LNCaP clone FGC (cell line): ENCODE data around the gene LELP1.

Source experiments
- DNase-seq: peaks from one replicate; pipeline ENCODE4 v3.0.0-alpha.2; 2011; ENCODE audit warnings: low read depth
- H3K4me3 ChIP-seq: 2 replicates; pipeline ENCODE4 v1.5.1; 2011; ENCODE audit warnings: mild to moderate bottlenecking, low read depth, low read length, control low read depth
- TF ChIP-seq, protein P1 (sequence below): IDR thresholded peaks from 2 replicates; pipeline ENCODE4 v1.5.1; 2012; ENCODE audit warnings: mild to moderate bottlenecking; ENCODE audit not compliant: control insufficient read depth, insufficient read depth; ENCODE audit errors: extremely low read depth

LELP1 gene

GRCh38 chr1:153251087-153251486, 47.9 kb downstream of the LELP1 start:
- DNase-seq: no peak
- TF ChIP-seq, protein P1, sequence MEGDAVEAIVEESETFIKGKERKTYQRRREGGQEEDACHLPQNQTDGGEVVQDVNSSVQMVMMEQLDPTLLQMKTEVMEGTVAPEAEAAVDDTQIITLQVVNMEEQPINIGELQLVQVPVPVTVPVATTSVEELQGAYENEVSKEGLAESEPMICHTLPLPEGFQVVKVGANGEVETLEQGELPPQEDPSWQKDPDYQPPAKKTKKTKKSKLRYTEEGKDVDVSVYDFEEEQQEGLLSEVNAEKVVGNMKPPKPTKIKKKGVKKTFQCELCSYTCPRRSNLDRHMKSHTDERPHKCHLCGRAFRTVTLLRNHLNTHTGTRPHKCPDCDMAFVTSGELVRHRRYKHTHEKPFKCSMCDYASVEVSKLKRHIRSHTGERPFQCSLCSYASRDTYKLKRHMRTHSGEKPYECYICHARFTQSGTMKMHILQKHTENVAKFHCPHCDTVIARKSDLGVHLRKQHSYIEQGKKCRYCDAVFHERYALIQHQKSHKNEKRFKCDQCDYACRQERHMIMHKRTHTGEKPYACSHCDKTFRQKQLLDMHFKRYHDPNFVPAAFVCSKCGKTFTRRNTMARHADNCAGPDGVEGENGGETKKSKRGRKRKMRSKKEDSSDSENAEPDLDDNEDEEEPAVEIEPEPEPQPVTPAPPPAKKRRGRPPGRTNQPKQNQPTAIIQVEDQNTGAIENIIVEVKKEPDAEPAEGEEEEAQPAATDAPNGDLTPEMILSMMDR: no peak
- H3K4me3 ChIP-seq: no peak overlapping the region

GRCh38 chr1:153251562-153251961, 48.3 kb downstream of the LELP1 start:
- no peak overlapping the region for H3K4me3 ChIP-seq
- no peak for DNase-seq
- TF ChIP-seq, protein P1: no peak

GRCh38 chr1:153251988-153252387, 48.8 kb downstream of the LELP1 start:
- H3K4me3 ChIP-seq: no peak overlapping the region
- no peak for DNase-seq
- TF ChIP-seq, protein P1: no peak

DNA sequence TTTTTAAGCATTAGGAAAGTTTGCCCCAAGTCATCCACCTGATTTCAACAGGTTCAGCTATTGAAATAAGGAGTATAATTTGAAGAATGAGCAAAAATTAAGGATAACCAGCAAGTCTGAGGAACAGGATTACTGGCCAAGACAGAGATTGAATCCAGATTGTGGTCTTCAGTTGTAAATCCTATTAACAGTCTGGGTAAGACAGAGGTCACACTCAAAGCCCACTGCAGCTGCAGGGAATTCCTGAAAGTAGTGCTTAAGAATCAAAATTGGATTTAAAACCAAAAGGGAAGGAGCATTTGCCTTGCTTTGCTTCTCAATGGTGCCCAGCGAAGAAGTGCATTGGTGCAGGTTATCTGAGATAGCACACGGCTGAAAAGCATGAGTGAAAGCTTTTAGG, 49.8 kb downstream of the LELP1 start:
- TF ChIP-seq, protein P1: no peak

GRCh38 chr1:153253693-153254092, 50.5 kb downstream of the LELP1 start:
- TF ChIP-seq, protein P1: no peak
- no peak for DNase-seq
- no peak overlapping the region for H3K4me3 ChIP-seq

More for the DNA sequence above, 49.8 kb downstream of the LELP1 start:
- no peak overlapping the region for H3K4me3 ChIP-seq
- no peak for DNase-seq
